Breast epithelium (tissue), 4 donors: ENCODE results near the gene CLRN1. TPM values are rescaled to one million over a fixed set of nuclear protein-coding genes. Genes with fewer than 3 reads are reported as not detected.

Experiments used
- DNase-seq, 2 donors: peaks; one replicate each; pipeline ENCODE4 v3.0.0-alpha.2; 2019; ENCODE audit warnings: low spot score in 2 of 2
- H3K27ac ChIP-seq, 2 donors: fragments of 200-600 bp; sonication (generic) in 1 of 2; one replicate each; pipeline ENCODE4 v1.5.1; 2016 to 2019; ENCODE audit warnings: mild to moderate bottlenecking in 1 of 2
- H3K27me3 ChIP-seq, 2 donors: fragments of 200-600 bp; sonication (generic) in 1 of 2; one replicate each; pipeline versions ENCODE4 v1.5.1 to v1.6.0; 2017 to 2019; ENCODE audit warnings: control low read depth in 1 of 2, mild to moderate bottlenecking in 1 of 2
- H3K36me3 ChIP-seq: fragments of 200-600 bp; one replicate; pipeline ENCODE4 v1.5.1; 2019
- H3K4me1 ChIP-seq, 2 donors: fragments of 200-600 bp; sonication (generic); one replicate each; pipeline ENCODE4 v1.5.1; 2016 to 2019; ENCODE audit warnings: control low read depth in 1 of 2
- H3K4me3 ChIP-seq, 3 donors: fragments of 200-600 bp; sonication (generic); 1 replicate in 2 of 3; 2 replicates in 1 of 3; pipeline ENCODE4 v1.5.1; 2016 to 2019; ENCODE audit warnings: mild to moderate bottlenecking in 3 of 3, moderate library complexity in 2 of 3
- H3K9me3 ChIP-seq, 2 donors: fragments of 200-600 bp; sonication (generic) in 1 of 2; one replicate each; pipeline ENCODE4 v1.5.1; 2016 to 2019; ENCODE audit warnings: control low read depth in 1 of 2
- POLR2A ChIP-seq: fragments of 450-650 bp; IDR thresholded peaks from one replicate; pipeline ENCODE4 v1.6.1; 2016; ENCODE audit warnings: antibody characterized with exemption, mild to moderate bottlenecking, moderate library complexity
- POLR2AphosphoS5 ChIP-seq, 3 donors: sonication (generic); formaldehyde crosslinking; IDR thresholded peaks; one replicate each; pipeline ENCODE4 v1.6.1; 2017; ENCODE audit warnings: antibody characterized with exemption in 3 of 3
- intact Hi-C: fragments of 100-400 bp; cut with DNase I; formaldehyde crosslinking; loops from one replicate; pipeline ENCODE4 v1.15.1; 2023; ENCODE audit warnings: low total_unique reads
- total RNA-seq, 3 donors: library from RNA; depleted of rRNA; stranded (reverse); fragments of >200 nt; gene quantifications; one replicate each; pipeline ENCODE4 v1.1.0, GENCODE V29; 2016
- TF ChIP-seq, protein P1 (sequence below), 3 donors: fragments of 450-650 bp; IDR thresholded peaks; one replicate each; pipeline ENCODE4 v1.5.1; 2016 to 2017; ENCODE audit warnings: antibody characterized with exemption in 3 of 3, mild to moderate bottlenecking in 3 of 3, moderate library complexity in 3 of 3

CLRN1 gene
- total RNA-seq: not detected

GRCh38 chr3:150972366-150973071 lies at the start of gene CLRN1:
Gene CLRN1, minus strand, starts transcription at chr3:150972727. Its CDS starts 19 bp downstream, at chr3:150972708.
- no peaks in the 10 kb centered on the region for H3K9me3 ChIP-seq
- DNase-seq: no peak
- intact Hi-C loops: no loop called here
- no peaks in the 10 kb centered on the region for H3K36me3 ChIP-seq
- H3K4me3 ChIP-seq: no peak within 1 kb of the TSS
- TF ChIP-seq POLR2A (no peak), POLR2AphosphoS5 (IDR thresholded peaks at IDR 0.05) (no peak)
- TF ChIP-seq, protein P1, sequence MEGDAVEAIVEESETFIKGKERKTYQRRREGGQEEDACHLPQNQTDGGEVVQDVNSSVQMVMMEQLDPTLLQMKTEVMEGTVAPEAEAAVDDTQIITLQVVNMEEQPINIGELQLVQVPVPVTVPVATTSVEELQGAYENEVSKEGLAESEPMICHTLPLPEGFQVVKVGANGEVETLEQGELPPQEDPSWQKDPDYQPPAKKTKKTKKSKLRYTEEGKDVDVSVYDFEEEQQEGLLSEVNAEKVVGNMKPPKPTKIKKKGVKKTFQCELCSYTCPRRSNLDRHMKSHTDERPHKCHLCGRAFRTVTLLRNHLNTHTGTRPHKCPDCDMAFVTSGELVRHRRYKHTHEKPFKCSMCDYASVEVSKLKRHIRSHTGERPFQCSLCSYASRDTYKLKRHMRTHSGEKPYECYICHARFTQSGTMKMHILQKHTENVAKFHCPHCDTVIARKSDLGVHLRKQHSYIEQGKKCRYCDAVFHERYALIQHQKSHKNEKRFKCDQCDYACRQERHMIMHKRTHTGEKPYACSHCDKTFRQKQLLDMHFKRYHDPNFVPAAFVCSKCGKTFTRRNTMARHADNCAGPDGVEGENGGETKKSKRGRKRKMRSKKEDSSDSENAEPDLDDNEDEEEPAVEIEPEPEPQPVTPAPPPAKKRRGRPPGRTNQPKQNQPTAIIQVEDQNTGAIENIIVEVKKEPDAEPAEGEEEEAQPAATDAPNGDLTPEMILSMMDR (IDR thresholded peaks at IDR 0.05): no peak
- H3K27ac ChIP-seq: no peak within 1 kb of the TSS
- no peaks in the 10 kb centered on the region for H3K4me1 ChIP-seq
- no peaks in the 10 kb centered on the region for H3K27me3 ChIP-seq

DNA sequence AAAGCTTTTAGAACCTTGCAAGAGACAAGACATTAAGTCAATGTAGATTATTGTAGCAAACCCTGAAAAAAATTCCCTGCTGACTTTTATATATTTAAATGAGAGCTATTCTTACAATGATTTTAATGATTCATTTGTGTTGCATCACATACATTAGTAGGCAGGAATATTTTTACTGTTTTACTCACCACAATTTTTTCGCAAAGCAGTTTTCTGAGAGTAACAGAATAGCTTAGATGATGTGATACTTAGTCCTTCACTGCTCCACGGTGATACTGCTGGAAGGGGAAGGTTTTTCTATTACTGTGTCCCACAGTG lies 43.9 kb upstream of the CLRN1 start:
- no peak overlapping the region for H3K27ac ChIP-seq
- H3K4me3 ChIP-seq: no peak overlapping the region
- no peaks in the 10 kb centered on the region for H3K36me3 ChIP-seq
- DNase-seq: no peak
- H3K9me3 ChIP-seq: no peaks in the 10 kb centered on the region
- intact Hi-C loops: no loop called here
- TF ChIP-seq, protein P1 (IDR thresholded peaks at IDR 0.05): no peak
- no peak for TF ChIP-seq POLR2A
- TF ChIP-seq POLR2AphosphoS5 (IDR thresholded peaks at IDR 0.05): no peak
- H3K4me1 ChIP-seq: no peaks in the 10 kb centered on the region
- H3K27me3 ChIP-seq: no peaks in the 10 kb centered on the region

DNA sequence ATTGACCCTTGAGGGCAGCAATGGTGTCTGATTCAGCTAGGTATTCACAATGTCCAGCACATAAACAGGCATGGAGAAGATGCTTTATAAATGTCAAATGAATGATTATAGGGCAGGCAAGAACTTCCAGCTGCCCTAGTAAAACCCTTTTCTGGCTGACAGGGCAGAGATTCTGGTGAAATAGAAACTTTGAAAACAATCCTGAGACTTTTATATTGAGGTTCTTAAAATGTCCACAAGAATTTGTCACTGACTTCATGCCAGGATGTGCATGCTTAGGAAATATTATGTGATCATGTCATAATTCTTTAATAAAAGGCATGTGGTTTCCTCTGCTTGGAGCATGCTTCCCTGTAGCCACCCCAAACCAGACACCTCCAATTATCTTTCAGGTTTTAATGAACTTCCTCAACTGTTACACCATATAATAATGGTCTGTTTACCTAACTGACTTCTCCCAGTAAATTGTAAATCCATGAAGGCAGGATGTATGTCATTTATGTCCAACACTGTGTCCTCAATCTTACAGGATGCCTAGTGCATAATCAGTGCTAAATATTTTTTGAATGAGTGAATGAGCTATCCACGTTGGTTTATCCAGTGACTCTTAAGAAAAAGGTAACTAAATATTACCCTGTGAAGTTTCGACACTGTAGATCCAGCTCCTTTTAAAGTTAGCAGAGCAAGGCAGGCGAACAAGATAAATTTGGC lies 43.4 kb upstream of the CLRN1 start:
- TF ChIP-seq, protein P1 (IDR thresholded peaks at IDR 0.05): no peak
- TF ChIP-seq POLR2A: no peak
- TF ChIP-seq POLR2AphosphoS5 (IDR thresholded peaks at IDR 0.05): no peak
- Histone ChIP-seq H3K36me3 (no peaks in the 10 kb centered on the region), H3K4me1 (no peaks in the 10 kb centered on the region), H3K9me3 (no peaks in the 10 kb centered on the region), H3K27me3 (no peaks in the 10 kb centered on the region), H3K4me3 (no peak overlapping the region), H3K27ac (no peak overlapping the region)
- intact Hi-C loops: no loop called here
- no peak for DNase-seq

DNA sequence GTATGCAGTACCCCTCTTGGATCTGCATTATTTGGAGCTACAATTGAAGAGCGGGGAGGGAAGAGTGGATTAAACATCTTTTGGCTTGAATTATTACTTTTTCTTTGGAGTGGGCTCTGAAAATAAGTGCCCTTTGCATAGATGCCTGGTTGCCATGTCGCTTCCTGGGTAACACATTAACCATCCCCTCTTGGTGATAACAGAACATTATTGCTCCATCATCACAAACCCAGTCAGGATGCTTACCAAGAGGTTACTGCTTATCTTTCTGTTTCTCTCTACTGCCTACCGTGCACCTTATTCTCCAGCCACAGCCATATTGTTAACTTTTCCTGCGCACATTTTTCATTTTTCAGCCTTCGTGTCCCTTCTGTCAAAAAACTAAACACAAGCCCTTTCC lies 42.7 kb upstream of the CLRN1 start:
- DNase-seq: no peak
- Histone ChIP-seq H3K27ac (no peak overlapping the region), H3K4me3 (no peak overlapping the region), H3K9me3 (no peaks in the 10 kb centered on the region), H3K4me1 (no peaks in the 10 kb centered on the region), H3K36me3 (no peaks in the 10 kb centered on the region), H3K27me3 (no peaks in the 10 kb centered on the region)
- TF ChIP-seq POLR2AphosphoS5 (IDR thresholded peaks at IDR 0.05) (no peak), POLR2A (no peak)
- TF ChIP-seq, protein P1 (IDR thresholded peaks at IDR 0.05): no peak
- intact Hi-C loops: no loop called here

GRCh38 chr3:151014501-151015018 lies 42.0 kb upstream of the CLRN1 start:
- Histone ChIP-seq H3K4me1 (no peaks in the 10 kb centered on the region), H3K27ac (no peak overlapping the region), H3K9me3 (no peaks in the 10 kb centered on the region), H3K4me3 (no peak overlapping the region), H3K36me3 (no peaks in the 10 kb centered on the region), H3K27me3 (no peaks in the 10 kb centered on the region)
- intact Hi-C loops: no loop called here
- TF ChIP-seq POLR2A: no peak
- no peak for TF ChIP-seq POLR2AphosphoS5 (IDR thresholded peaks at IDR 0.05)
- TF ChIP-seq, protein P1 (IDR thresholded peaks at IDR 0.05): no peak
- no peak for DNase-seq
